ENCODE results near the gene ATP2A3. TPM values are rescaled to one million over a fixed set of nuclear protein-coding genes. Genes with fewer than 3 reads are reported as not detected.

Gene ATP2A3
- polyA plus RNA-seq, 1 donor from 2014 or later = not detected

GRCh38 chr17:3924512-3925350, 39.5 kb downstream of the ATP2A3 start:
- Histone ChIP-seq H3K36me3 (ENCODE audit: insufficient read depth, low read length) (no peaks in the 10 kb centered on the region), H3K4me2 (ENCODE audit: low read length) (no peak overlapping the region), H3K27ac (ENCODE audit: low read length) (no peak overlapping the region), H3K27me3 (ENCODE audit: insufficient read depth, low read depth, low read length) (no peaks in the 10 kb centered on the region), H3K79me2 (replicated peaks; ENCODE audit: insufficient read depth, low read length) (no peaks in the 10 kb centered on the region), H3K4me3 (ENCODE audit: low read length) (no peak overlapping the region), H4K20me1 (ENCODE audit: insufficient read depth) (no peaks in the 10 kb centered on the region), H3K9ac (ENCODE audit: low read length) (no peak overlapping the region), H3K9me2 (ENCODE audit: insufficient read depth, low read length) (no peaks in the 10 kb centered on the region), H3F3A (ENCODE audit: insufficient read depth, low read length, poor library complexity, severe bottlenecking) (no peaks in the 10 kb centered on the region), H3K9me3 (ENCODE audit: low read length) (no peaks in the 10 kb centered on the region), H2AFZ (ENCODE audit: low read depth, low read length) (no peak overlapping the region)
- TF ChIP-seq TAF1 (IDR thresholded peaks at IDR 0.05; ENCODE audit: low read depth) = no peak
- no peak for TF ChIP-seq REST (IDR thresholded peaks at IDR 0.05; ENCODE audit: borderline replicate concordance)

- Histone ChIP-seq H2AFZ (ENCODE audit: low read depth, low read length) (no peak overlapping the region), H3K9me2 (ENCODE audit: insufficient read depth, low read length) (no peaks in the 10 kb centered on the region), H3K4me3 (ENCODE audit: low read length) (no peak overlapping the region), H3K9me3 (ENCODE audit: low read length) (no peaks in the 10 kb centered on the region), H3K27me3 (ENCODE audit: insufficient read depth, low read depth, low read length) (no peaks in the 10 kb centered on the region), H3F3A (ENCODE audit: insufficient read depth, low read length, poor library complexity, severe bottlenecking) (no peaks in the 10 kb centered on the region), H3K27ac (ENCODE audit: low read length) (no peak overlapping the region), H3K36me3 (ENCODE audit: insufficient read depth, low read length) (no peaks in the 10 kb centered on the region), H4K20me1 (ENCODE audit: insufficient read depth) (no peaks in the 10 kb centered on the region), H3K4me2 (ENCODE audit: low read length) (no peak overlapping the region), H3K9ac (ENCODE audit: low read length) (no peak overlapping the region), H3K79me2 (replicated peaks; ENCODE audit: insufficient read depth, low read length) (no peaks in the 10 kb centered on the region)
- TF ChIP-seq SMC3 (conservative IDR thresholded peaks at IDR 0.05; ENCODE audit: poor library complexity) = no peak
- no peak for TF ChIP-seq RAD21 (conservative IDR thresholded peaks at IDR 0.05)
- no peak for TF ChIP-seq POLR2AphosphoS5 (IDR thresholded peaks at IDR 0.05)
- TF ChIP-seq EZH2 (IDR thresholded peaks at IDR 0.05; ENCODE audit: borderline replicate concordance, insufficient read depth, low read length, poor library complexity, severe bottlenecking) = no peak
- no peak for TF ChIP-seq TAF1 (IDR thresholded peaks at IDR 0.05; ENCODE audit: low read depth)
- TF ChIP-seq REST (IDR thresholded peaks at IDR 0.05; ENCODE audit: borderline replicate concordance) = no peak
- TF ChIP-seq CTCF (IDR thresholded peaks at IDR 0.05; ENCODE audit: poor library complexity, severe bottlenecking) = no peak
- TF ChIP-seq MXI1 (conservative IDR thresholded peaks at IDR 0.05; ENCODE audit: poor library complexity, severe bottlenecking) = no peak
- no peak for TF ChIP-seq EP300 (conservative IDR thresholded peaks at IDR 0.05; ENCODE audit: poor library complexity, severe bottlenecking)
Measured at GRCh38 chr17:3923466-3924190, 40.6 kb downstream of the ATP2A3 start.

Measured in neural cell (in vitro differentiated cells).